Superior temporal gyrus (tissue), 1 donor: ENCODE results near the gene CYP46A1.

Experiments used
- DNase-seq: peaks from one replicate; pipeline ENCODE4 v3.0.0-alpha.2; 2016; ENCODE audit errors: extremely low spot score

CYP46A1 gene

DNA sequence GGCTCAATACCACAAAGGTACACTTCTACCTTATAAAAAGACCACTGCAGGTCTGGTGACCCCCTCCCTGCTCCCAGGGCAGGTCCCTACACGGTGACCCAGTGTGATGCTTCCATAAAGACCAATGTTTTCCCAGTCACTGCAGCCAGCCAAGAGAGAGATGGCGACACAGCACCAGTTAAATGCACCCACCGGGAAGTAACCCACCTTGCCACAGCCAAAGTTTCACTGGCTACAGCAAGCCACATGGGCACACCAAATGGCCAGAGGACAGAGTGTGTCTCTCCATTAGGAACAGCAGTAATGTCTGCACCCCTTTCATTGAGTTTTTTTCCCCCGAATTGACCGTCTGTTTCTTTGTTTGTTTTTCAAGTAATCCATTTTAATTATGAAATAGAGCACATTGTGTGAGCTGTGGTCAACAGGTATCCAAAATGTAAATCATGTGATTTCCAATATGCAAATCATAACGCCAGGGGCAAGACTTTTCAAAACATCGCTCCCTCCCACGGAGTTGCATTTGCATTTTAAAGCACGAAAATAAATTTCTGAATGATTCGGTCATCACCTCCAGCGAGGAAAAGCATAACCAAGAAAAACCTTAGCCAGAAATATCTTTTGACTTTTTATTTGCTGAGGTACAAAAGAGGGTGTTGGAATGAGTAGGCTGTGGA is 60.2 kb downstream of the CYP46A1 start:
- DNase-seq = no peak

DNA sequence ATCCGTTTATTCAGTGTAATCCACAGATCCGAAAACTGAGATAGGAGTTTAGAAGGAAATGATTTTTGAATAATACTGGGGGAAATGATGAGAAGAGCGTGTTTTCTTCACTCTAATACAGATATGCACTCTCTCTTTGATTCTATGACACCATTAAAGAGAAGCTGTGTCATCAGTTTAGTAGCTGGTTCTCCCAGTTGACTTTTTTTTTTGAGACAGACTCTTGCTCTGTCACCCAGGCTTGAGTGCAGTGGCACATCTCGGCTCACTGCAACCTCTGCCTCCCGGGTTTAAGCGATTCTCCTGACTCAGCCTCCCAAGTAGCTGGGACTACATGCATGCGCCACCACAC is 60.8 kb downstream of the CYP46A1 start:
- DNase-seq = no peak

DNA sequence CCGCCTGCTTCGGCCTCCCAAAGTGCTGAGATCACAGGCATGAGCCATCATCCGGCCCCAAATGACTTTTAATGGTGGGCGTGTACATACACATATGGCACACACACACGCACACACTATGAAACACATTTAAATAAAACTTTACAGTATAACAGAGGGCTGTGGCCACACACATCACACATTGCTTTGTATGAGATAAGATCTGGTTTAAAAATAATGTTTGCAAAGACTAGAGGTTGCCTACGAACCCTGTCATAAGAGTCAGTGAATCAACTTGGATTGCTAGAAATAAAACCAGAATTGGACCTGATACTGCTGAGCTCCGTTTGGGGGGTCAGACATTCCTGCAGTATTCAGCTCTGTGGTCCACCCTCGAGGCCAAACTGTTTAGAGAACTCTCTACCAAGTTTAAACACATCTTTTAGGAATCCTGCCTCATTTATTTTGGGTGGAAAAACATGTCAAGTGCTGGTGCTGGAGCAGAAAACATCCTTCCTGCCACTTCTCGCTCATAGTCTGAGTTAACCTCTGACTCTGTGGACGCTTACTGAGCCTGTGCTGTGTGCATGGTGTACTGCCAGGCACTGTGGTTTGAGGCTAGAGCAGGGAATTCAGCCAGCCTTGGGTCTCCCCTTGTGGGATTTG is 61.3 kb downstream of the CYP46A1 start:
- DNase-seq = no peak

DNA sequence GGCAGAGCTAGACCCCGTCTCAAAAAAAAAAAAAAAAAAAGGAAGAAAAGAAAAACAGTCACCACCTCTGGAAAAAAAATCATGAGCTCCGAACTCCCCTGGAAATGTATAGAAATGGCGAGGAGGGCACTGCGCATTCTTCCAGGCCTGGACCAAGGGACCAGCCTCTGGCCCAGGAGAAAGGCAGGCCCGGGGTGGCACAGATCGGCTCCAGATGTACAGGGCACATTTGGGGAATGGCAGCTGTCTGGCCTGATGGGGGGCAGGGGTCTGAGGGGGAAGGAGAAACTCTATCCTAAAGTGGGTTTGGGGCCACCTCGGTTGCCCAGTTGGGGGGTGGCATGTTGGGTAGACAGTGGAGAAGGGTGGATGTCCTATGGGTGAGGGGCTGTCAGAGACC is 63.1 kb downstream of the CYP46A1 start:
- no peak for DNase-seq

DNA sequence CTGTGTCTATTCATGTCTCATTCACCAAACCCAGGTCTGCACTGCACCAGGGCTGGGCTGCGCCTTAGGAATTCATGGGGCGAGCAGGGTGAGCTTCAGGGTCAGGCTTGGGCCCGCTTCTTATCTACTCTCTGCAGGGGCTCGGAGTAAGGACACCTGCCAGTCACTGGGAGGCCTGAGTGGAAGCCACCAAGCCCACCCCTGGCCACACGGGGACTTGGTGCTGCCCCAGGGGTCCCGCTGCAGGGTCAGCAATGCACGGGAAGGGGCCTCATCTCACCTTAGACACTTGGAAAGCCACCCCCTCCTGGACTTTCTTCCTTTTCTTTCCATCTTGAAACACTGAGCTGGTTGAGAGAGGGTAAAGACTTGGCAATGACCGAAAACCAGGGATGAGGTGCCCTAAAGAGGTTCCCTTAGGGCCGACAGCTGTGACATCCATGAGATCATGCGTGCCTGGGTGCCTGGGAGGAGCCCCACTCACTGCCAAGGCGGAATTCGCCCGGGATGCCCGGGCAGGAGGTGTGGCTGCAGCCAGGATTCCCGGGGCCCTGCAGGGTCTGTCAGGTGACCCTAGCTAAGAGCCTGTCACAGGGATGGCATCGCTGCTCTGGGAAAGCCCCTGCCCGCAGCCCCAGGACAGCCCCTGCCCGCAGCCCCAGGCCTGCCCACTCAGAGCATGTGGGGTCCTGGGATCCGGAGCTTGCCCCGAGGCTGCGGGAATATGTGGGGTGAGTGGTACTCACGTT is 63.7 kb downstream of the CYP46A1 start:
- DNase-seq = no peak

DNA sequence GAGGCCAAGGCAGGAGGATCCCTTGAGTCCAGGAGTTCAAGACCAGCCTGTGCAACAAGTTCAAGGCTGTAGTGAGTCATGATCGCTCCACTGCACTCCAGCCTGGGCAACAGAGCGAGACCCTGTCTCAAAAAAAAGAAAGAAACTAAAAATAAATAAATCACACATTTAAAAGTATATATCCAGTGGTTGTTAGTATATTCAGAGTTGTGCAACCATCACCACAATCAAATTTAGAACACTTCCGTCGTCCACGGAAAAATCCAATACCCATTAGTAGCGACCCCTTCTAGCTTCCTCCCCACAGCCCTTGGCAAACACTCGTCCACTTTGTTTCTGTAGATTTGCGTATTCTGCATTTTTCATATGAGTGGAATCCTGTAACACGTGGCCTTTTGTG is 64.4 kb downstream of the CYP46A1 start:
- no peak for DNase-seq

DNA sequence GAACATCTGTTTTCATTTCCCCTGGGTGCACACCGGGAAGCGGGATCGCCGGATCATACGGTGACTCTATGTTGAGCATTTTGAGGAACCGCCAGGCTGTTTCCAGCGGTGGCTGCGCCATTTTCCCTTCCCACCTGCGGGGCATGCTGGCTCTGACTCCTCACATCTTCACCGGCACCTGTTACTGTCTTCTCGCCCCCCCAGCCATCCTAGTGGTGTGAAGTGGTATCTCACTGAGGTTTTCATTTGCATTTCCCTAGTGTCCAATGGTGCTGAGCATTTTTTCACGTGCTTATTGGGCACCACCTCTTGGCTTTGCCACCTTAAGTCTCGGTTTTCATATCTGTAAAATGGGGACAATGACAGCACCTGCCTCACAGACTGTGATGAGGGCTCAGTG is 65.0 kb downstream of the CYP46A1 start:
- DNase-seq = no peak

DNA sequence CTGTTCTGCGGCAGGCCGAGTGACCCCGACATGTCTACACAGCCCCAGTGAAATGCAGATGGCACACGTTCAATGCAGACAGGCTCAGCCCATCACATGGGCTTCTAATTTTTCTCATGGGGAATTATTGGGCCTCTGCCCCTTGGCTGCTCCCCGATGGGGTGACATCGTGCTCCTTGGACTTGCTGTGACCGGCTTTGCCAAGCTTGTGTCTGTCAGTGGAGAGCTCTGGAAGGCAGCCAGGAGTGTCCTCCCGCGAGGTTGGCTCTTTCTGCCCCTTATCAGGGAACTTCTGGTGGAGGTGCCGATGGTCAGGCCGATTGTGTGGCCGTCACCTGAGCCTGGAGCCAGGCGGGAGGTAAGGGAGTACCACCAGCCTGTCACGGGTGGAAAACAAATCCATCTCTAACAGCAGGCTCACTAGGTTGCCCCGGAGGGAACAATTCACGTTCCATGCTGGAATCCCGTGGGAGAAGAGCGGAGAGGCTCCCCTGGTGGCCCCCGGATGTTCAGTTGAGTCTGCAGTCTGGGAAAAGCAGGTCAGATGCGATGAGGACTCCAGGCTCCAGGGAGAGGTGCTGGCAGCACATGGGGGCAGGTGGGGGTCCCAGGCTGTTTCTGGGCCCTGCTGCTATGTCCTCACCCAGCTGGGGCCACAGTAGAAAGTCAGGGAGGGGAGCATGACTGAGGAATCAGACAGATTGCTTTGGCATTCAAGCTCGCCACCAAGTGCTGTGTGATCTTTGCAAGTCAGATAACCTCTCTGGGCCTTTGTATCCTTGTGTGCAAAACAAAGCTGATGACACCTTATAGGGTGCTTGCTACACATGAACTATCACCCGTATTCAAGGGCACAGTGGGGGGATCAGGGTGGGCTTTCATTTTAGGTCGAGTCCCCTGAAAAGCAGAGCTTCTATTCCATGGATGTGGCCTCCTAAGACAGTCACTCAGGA is 65.9 kb downstream of the CYP46A1 start:
- no peak for DNase-seq

DNA sequence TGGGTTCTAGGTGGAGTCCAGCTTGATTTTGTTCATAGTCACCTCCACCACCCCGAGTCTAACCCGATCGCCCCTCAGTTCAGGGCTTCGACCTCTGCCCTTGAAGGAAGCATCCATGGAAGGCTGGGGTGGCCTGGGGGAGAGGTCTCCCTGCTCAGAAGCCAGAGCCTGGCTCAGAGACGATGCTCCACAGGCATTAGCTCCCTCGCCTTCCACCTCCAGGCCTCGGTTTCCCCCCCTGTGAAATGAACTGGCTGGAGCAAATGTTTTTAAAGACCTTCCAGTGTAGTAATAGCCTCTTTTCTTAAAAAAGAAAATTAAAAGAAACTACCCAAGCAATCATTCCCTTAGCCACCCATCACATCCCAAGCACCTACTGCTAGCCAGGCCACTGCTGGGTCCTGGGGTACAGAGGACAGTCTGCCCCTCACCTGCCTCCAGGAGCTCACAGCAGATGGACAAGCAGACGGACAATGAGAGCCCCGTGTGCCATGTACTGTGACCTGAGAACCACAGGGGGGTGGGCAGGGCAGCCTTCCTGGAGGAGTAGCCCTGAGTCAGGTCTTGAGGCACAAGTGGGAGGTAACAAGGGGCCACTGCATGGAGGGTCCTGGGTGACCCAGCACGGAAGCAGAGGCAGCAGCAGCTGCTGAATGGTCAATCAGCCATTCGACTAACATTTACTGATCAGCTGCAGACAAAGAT is 66.8 kb downstream of the CYP46A1 start:
- DNase-seq = no peak

DNA sequence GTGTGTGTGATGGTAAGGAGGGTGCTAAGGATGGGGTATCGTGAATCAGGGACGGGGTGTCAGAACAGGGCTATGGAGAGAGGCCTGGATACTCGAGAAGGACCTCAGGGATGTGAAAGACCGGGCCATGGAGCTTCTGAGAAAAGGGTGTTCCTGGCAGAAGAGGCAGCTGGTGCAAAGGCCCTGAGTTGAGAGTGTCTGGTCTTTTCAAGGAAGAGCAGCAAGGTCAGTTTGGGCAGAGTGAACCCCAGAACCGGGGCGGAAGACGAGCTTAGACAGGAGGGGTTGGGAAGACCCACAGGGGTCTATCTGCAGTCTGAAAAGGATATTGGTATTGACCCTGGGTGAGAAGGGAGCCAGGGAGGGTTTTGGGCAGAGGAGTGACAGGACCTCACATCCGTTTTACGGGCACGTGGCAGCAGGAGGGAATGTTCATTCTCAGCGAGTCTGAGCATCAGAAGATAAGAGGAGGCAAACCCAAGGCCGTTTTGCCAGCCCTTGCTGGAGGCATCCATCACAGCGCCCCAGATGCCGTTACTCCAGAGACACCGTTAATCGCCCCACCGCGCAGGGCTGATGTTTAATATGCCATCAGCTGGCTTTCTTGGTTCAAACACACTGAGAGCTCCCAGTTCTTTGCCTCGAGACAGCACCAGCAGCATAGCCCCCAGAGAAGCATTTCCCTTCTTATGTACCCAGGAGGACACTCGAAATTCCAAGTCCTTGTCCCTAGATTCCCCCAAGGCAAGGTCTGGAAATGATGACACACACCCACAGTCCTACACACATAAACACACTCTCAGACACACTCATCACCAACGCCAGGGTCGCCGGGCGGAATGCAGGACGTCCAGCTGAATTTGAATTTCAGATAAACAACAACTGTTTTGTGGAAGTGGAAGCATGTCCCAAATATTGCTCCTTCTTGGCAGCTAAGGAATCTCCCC is 67.7 kb downstream of the CYP46A1 start:
- no peak for DNase-seq

DNA sequence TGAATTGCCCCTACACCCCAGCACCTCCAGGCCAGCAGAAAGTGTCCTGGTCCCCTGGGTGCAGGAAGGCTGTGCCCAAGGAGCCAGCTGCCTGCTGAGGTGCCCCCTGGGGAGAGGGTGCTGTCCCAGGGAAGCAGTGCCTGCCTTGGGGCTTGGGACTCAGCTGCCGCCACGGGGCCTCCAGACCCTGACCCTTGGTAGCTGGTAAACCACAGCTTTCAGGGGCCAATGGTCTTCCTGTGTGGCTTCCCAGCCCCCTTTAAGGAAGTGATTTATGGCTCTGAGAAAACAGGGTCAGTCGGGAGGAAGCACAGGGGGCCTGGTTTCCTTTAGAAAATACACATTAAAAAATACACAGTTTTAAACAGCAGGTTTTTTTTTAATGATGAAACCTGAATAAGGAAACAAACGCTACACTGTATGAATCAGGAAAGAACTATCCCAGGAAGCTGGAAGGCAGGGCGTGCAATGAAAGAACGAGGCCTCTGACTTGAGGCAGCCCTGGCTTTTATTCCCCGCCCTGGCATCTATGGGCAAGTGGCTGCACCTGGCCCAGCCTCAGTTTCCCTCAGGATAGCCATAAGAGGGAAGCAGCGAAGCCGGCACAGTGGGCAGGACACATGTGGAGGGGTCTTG is 68.5 kb downstream of the CYP46A1 start:
- DNase-seq = no peak

DNA sequence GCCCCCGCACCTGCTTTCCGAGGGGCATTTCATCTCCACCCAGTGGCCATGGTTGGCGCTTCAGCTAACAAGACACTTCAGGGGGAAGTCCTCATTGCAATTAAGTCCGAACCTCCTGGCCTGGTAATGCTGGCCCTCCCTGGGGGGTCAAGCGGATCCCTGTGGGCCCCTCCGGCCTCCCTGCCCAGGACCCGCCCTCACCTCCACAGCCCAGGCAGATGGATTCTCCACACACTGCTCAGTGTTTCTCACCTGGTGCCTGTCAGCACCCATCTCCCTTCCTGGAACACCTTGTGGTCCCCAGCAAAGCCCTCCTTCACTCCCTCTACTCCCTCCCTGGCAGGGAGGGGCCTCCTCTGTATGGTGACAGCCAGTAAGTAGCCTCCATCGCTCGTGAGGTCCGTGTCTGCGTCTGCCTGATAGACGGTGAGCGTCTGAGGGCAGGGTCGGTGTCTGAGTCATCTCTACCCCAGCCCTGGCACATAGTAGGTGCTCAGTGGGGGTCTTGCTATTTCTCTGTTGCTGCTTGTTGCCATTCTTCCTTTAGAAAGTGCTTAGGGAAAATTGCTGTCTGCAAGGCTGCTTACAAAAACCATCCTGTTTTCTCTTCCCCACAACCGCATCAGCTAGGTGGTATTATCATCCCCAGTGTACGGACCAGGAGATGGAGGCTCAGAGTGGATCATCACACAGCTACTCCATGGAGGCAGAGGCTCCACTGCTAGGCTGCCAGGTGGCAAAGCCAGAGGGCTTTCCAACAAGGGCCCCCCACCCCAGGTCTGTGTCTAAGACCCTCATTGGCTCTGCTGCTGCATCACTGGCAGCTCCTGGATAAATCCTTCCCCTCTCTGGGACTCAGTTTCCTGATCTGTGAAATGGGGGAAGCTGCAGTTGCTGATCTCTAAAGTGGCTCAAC is 69.4 kb downstream of the CYP46A1 start:
- no peak for DNase-seq

DNA sequence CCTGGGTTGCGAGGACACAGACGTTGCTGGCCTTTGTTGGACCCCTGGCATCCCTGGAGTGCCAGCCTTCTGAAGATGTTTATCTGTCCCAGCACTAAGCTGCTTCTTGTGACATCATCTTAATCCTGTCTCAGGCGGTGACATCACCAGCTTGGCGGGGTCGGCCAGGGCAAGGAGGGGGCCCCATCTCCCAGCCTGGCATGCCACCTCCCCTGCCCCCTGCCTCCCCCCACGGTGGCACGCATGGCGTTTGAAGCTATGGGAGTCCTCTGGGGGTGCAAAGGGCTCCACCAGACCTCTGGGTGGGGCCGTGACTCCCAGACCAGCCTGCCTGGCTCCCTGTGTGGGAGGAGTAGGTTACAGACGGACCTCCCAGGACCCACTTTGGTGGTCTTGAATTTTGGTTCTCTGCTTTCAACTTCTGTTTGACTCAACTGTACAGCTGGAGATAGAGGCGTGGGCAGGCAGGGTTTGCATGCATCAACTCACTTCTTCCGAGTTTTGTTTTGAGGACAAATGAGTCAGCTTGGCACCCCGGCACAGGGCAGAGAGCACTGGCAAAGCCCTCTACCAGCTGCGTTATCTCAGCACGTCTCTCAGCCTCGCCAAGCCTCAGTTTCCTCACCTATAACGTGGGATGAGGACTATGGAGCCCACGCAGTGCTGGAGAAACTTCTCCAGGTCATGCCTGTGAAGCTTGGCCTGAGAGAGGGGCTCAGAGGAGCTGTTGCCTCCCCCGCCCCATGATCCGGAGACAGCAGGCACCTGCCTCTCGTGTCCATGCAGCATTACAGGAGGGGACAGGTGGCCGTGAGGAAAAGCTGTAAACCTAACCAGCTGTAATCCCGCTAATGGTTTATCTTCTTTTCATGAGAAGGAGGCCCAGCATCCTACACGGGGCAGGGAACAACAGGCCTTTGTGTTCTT is 70.3 kb downstream of the CYP46A1 start:
- DNase-seq = no peak

DNA sequence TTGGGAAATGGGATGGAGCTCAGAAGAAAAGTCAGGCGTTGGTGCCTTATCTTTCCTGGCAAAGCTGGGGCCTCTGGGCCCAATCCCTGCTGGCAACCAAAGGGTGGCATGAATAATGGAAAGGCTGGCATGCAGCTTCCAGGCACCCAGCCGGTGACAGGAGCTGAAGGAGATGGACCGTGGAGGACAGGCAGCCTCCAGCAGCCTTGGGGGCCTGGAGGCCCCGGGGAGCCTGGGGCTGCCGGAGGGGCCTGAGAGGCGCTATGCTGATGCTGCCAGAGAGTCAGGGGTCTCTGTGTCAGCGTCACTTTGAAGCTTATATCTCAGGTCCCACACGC is 70.9 kb downstream of the CYP46A1 start:
- DNase-seq = no peak

DNA sequence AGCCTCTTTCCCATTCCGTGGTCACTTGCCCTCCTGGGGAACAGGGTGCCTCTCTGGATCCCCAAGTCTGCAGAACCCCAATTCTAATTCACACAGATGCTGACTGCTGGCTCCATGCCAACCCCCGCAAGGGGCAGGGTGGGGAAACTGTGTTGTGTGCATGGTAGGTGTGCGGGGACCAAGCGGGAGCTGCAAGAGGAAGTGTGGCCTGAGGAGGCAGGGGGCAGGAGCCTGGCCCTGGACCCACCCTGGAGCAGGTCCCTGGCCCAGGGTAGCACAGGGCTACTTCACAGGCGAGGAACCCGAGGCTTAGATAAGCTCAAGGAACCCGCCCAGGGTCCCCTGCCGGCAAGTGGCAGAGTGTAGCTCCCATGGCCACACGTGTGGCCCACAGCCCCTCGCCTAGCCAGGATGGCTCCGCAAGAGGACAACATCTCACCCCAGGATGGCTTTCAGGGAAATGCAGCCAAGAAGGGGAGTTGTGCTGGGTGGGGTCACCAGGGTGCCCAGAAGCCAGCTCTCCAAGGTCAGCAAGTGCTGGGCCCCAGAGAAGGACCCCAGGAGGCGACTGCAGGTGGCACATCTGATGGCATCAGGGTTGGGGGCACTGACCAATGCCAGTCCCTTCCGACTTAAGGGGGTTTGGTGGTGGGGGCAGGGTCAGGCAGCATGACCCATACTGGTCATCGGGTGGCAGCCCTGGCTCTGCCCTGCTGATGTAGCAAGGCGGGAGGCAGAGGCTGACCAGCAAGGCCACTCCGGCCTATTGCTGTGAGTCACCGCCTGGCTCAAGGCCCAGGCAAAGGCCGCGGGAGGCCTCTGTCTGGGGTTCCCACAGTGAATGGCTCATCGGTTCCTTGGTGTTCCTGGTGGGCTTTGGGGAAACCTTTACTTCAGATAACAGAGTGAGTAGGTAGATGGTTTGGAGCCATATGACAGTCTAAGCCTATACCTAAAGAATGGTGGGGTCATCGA is 71.8 kb downstream of the CYP46A1 start:
- DNase-seq = peak; percentile 79

DNA sequence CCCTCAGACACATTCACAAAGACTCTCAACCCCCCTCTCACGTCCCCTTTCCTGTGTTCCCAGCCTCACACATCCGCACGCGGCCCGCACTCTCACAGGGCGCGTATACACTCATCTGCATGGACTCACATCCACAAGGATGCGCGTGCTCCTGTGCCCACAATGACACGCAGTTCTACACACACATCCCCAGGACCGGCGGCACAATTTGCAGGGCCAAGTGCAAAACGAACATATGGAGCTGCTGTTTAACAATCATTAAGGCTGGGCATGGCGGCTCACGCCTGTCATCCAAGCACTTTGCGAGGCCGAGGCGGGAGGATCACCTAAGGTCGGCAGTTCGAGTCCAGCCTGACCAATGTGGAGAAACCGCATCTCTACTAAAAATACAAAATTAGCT is 72.7 kb downstream of the CYP46A1 start:
- no peak for DNase-seq
